SHP77 (cell line): ENCODE results near the gene TDRD9.
"Not testable (repeated sequence)": the region's sequence is repeated elsewhere in the genome, so short reads cannot be mapped to it uniquely, and the experiment has no call there.

Experiments used
- DNase-seq, 2 experiments: peaks; one replicate each; lab custom pipeline; 2025; lab: John Stamatoyannopoulos, UW

TDRD9 gene, protein sequence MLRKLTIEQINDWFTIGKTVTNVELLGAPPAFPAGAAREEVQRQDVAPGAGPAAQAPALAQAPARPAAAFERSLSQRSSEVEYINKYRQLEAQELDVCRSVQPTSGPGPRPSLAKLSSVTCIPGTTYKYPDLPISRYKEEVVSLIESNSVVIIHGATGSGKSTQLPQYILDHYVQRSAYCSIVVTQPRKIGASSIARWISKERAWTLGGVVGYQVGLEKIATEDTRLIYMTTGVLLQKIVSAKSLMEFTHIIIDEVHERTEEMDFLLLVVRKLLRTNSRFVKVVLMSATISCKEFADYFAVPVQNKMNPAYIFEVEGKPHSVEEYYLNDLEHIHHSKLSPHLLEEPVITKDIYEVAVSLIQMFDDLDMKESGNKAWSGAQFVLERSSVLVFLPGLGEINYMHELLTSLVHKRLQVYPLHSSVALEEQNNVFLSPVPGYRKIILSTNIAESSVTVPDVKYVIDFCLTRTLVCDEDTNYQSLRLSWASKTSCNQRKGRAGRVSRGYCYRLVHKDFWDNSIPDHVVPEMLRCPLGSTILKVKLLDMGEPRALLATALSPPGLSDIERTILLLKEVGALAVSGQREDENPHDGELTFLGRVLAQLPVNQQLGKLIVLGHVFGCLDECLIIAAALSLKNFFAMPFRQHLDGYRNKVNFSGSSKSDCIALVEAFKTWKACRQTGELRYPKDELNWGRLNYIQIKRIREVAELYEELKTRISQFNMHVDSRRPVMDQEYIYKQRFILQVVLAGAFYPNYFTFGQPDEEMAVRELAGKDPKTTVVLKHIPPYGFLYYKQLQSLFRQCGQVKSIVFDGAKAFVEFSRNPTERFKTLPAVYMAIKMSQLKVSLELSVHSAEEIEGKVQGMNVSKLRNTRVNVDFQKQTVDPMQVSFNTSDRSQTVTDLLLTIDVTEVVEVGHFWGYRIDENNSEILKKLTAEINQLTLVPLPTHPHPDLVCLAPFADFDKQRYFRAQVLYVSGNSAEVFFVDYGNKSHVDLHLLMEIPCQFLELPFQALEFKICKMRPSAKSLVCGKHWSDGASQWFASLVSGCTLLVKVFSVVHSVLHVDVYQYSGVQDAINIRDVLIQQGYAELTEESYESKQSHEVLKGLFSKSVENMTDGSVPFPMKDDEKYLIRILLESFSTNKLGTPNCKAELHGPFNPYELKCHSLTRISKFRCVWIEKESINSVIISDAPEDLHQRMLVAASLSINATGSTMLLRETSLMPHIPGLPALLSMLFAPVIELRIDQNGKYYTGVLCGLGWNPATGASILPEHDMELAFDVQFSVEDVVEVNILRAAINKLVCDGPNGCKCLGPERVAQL (N-terminal part only)

DNA sequence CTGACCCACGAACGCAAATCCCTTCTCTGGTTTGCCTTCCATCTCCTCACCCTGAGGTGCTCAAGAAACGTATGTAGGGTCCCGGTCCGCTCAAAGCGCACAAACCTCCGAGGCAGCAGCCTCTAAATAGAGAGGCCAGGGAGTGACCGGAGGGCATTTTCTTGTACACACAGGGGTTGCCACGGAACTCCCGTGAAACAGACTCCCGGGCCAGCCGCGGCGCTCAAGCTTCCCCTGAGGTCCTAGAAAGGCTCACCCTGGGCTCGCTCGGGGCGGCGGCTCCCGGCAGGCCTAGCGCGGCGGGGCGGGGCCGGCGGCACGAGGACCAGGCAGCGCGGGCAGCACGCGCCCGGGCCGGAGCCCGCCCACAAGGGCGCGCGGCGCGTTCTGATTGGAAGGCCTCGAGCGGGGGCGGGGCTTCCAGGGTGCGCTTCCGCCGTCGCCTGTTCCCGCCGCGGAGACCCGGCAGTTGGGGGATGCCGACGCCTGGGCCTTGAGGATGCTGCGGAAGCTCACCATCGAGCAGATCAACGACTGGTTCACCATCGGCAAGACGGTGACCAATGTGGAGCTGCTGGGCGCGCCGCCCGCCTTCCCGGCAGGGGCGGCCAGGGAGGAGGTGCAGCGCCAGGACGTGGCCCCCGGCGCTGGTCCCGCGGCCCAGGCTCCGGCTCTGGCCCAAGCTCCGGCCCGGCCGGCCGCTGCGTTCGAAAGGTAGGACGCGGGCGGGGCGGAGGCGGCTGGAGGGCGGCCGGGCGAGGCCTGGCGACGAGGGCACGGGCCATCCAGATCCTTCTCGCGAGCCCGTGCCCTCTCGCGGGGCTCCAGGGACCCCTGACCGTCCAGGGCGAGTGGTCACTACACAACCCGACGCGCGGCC, at the start of gene TDRD9:
TDRD9 (plus strand) TSS at position 446 of the 880 bp plus-strand sequence; CDS start at position 500, 54 bp downstream.
- no peak for DNase-seq

GRCh38 chr14:103879118-103879569, 49.1 kb upstream of the TDRD9 start:
- no peak for DNase-seq

- peak in 1 of 2 experiments; percentile 34 for DNase-seq
Observed at GRCh38 chr14:103879570-103880347, 48.5 kb upstream of the TDRD9 start.

DNA sequence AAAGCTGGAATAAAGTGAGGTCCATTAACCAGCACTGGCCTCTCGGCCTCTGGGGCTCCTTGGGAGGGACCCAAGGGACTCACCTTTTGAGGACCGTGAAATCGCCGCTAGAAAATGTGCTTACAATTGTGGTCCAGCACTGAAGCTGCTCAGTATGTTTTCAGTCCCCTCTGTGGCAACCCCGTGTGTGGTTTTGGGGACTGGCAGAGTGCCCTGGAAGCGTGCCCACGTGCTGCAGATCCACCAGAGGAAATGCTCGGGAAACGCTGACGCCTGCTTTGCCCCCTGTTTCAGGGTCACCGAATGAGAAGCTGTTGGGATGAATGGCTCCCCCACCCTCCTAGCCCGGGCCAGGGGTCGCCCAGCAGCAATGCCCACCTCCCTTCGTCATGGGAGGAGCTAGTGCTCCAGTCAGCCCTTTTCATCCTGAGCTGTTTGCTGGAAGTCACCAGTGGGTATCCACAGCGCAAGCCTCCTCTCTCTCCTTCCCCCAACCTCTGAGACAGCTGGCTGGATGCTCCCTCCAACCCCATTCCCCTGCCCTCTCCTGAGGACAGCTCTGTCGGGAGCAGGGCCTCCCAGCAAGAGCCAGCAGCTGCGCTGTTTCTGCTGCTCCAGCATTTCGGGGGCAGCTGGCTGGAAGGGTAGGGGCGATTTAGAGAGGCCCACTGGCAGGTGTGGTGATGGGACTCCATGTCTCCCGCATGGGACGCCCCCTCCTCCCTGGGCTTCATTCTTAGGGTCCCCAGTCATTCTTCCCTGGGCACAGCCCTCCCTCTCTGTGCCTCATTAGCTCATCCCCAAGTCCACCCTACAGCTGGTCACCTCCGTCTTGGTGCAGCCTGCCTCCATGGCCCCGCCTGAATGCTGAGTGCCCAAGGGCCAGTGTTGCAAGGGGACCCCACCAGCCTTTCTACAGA, 47.6 kb upstream of the TDRD9 start:
- DNase-seq, result no peak

GRCh38 chr14:103881268-103882201, 46.7 kb upstream of the TDRD9 start:
- DNase-seq, result no peak

DNA sequence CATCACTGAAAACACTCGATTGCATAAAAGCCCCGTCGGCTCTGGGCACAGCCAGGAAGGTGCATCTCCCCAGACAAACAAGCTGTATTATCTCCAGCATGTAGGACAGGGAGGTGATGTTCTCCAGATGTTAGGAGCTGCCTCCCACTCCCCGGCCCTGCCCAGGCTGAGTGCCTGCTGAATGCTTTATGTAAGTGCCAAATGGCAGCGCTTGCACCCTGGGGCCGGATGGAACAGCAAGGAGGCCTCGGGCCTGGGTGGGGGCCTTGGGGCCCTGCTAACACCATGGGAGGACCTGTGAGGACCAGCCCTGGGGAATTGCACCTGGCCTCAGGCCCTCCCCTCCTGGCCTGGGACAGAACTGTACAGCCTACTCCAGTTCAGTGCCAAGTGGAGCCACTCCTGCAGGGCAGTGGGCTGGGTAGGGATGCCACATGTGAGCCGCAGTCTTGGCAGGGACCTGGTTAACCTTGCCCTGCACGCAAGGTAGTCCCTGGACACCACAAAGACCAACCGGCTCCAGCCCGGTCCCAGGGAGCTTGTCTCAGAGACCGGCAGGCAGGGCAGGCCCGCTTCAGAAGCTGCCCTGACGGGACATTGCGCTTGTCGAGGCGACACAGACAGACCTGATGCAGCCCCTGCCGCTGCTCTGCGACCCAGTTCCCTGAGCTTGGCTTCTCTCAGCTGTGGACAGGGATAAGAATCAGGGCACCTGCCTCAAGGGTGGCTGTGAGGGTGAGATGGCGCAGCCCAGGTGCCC, 45.6 kb upstream of the TDRD9 start:
- DNase-seq, result no peak

DNA sequence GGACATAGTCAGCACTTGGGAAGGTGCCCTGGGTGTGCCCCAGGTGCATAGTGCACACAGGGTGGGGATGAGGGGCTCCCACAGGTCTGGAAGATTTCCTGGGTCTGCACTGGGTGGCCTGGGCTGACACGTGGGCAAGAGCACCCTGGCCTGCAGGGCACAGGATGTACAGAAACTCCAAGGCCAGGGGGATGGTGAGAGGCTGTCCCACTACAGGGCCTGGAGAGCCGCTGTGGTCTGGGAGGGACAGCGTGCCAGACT, 45.1 kb upstream of the TDRD9 start:
- no peak for DNase-seq

DNA sequence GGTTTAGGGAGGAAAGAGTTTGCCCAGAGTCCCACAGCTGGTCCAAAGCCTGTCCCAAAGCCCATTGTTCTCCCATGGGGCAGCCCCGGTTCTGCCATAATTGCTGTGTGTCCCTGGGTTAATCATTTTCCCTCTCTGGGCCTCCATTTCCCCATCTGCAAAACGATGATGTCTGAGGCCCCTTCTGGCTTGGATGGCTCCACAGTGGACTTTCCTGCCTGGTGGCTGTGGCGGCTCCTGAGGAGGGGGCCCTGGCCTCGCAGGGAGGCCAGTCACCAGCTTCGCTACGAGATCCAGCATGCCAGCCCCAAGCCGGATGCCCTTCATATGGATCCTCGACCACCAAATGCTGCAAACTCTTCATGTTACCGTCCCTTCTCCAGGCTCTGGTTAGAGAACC, 43.4 kb upstream of the TDRD9 start:
- no peak for DNase-seq

DNA sequence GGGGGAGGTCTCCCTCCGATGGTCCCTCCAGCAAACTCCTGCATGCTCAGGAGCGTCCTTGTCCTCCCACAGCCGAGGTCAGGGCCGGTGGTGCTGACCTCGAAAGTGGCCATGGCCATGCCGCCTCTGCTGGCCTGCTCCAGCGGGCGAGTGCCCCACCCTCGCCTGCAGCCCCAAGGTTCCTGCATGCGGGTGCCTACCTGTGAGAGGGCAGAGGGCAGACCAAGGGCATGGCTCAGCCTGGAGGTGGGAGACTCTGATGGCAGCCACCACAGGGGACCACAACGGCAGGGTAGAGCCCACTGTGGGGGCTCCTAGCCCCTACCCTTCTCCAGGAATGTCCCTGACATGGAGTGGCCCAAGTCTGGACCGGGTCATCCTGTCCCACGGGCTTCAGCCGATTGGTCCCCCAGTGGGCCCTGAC, 42.7 kb upstream of the TDRD9 start:
- DNase-seq, result no peak

DNA sequence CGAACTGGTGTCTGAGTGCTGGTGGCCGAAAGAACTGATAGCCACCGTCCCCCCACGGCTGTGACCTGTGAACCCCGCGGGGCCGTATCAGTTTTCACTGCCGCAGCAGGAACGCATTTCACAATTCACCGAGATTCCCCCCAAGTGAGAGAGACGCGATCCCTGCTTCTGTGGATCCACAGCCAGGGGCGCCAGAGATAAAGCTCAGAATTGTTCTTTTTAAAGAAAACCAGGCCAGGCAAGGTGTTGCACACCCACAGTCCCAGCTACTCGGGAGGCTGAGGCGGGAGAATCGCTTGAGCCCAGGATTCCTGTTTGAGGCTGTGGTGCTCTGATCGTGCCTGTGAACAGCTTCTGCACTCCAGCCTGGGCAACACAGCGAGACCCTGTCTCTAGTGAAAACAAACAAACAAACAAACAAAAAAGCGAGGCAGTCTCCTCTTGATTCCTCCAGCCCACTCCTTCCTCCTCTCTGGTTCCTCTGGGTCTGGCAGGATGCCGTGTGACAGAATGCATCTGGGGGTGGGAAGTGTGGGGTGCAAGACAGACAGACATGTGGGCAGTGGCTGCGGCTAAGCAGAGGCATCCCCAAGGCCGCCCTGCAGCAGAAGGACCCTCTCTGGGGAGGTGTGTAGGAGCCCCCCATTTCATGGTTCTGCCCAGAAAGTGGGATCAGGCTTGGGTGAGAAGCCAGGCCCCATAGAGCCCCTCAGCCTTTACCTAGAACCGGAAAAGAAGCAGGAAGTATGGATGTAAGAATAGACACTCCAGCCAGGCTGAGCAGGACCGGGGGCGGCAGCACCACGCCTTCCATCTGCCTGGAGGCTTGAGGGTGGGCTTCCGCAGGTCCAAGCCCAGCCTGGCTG, 41.7 kb upstream of the TDRD9 start:
- no peak for DNase-seq

DNA sequence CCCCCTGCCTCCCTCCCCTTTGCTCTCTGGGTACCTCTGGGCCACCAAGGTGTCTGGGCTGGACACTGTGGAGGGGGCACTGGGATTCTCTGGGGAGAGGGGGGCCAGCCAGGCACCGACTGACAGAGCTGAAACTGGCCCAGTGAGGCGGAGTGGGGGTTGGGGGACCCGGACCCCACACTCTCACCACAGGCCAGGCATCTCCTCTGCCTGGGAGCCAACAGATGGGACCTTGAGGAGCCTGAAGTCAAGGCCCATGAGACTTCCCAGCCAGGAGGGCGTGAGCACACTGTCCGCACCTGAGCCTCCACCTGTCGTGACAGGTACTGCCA, 41.1 kb upstream of the TDRD9 start:
- no peak for DNase-seq

GRCh38 chr14:103887557-103888115, 40.6 kb upstream of the TDRD9 start:
- DNase-seq, result no peak

DNA sequence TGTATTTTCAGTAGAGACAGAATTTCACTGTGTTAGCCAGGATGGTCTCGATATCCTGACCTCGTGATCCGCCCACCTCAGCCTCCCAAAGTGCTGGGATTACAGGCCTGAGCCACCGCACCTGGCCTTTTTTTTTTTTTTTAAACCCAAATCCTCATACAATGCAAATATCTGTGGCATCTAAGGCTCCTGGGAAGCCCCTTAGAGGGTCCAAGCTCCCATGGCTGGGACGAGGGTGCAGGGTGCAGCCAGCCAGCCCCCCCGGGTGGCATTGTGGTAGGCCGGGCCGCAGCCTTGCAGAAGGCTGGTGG, 39.3 kb upstream of the TDRD9 start:
- DNase-seq, result not testable (repeated sequence)

DNA sequence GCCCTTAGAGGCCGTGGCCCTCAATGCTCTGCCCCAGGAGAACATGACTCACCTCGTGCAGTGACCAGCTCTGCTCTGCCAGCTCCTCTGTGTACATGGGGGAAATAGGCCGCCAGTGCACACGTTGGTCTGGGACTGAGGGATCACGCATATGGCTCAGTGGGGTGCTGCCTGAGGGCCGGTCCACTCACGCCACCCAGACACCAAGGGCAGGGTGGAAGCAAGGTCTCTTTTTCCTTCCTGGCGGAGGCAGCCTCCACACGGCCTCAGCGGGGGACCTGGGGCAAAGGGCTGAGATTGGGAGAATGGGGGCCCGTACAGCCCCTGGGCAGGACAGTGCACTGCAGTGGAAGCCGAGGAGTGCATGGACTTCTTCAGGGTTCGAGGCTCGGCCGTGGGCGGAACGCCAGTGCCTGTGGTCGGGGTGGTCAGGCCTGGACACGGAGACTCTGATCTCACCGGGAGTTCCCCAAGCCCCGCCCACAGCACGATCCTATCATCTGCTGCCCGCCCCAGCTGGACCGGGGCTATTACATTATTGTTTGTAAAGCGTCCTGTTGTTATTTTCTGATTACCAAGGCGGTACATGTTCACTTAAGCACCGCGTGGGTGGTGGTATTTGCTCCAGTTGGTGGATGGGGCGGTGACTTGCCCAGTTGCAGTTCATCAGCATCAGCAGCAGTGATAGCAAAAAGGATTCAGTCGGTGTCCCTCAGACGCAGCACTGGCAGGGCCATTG, 38.8 kb upstream of the TDRD9 start:
- peak in 1 of 2 experiments; percentile 28 for DNase-seq

- DNase-seq, result no peak
Observed at GRCh38 chr14:103890052-103890371, 38.2 kb upstream of the TDRD9 start.
